ENCODE measurements around the gene DNHD1. TPM values are rescaled to one million over a fixed set of nuclear protein-coding genes. Genes with fewer than 3 reads are reported as not detected.

Gene DNHD1
- total and polyA plus RNA-seq, 2 of the 8 experiments (the other 6 are each of a cell fraction or from before 2014, with no cell fraction given) = 5.0 to 6.8 TPM

DNA sequence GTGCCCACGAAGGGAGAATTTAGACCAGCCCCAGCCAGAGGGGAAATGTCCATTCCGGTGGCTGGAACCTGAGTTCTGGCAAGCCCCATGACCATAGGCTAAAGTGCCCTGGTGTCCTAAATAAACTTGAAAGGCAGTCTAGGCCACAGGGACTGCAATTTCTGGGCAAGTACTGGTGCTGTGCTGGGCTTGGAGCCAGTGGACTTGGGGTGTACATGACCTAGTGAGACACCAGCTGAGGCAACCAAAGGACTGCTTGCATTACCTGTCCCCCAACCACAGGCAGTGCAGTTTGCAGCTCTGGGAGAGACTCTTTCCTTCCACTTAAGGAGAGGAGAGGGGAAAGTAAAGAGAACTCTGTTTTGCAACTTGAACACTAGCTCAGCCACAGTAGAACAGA, 82.6 kb downstream of the DNHD1 start:
- Histone ChIP-seq H3K4ac (replicated peaks; ENCODE audit: insufficient read length, low read depth, low read length) (no peak overlapping the region), H2BK15ac (ENCODE audit: low read length) (no peak overlapping the region), H3K9me3 (ENCODE audit: insufficient read depth in 2 of 2, low read depth in 1 of 2, low read length in 1 of 2) (peaks cover 0 to 4% of the 10 kb centered on the region in 2 experiments; a peak in 1 of 4 replicates), H4K20me1 (replicated peaks in 1 of 2; ENCODE audit: control insufficient read depth in 1 of 2, insufficient read depth in 2 of 2, low read length in 2 of 2) (no peaks in the 10 kb centered on the region), H3K79me1 (ENCODE audit: low read depth, low read length) (no peaks in the 10 kb centered on the region), H2AFZ (ENCODE audit: low read length) (no peak overlapping the region), H3K36me3 (ENCODE audit: control insufficient read depth in 2 of 4, insufficient read depth in 4 of 4, low read length in 3 of 4) (no peaks in the 10 kb centered on the region), H2BK20ac (ENCODE audit: low read length) (no peak overlapping the region), H2AK5ac (ENCODE audit: low read depth, low read length) (no peak overlapping the region), H2BK12ac (ENCODE audit: low read depth, low read length) (no peak overlapping the region), H3K4me2 (ENCODE audit: insufficient read depth in 1 of 2, low read depth in 2 of 2, low read length in 2 of 2) (no peak overlapping the region), H4K8ac (ENCODE audit: extremely low read depth, insufficient read depth, low read length) (no peak overlapping the region), H3K23me2 (ENCODE audit: low read depth, low read length) (no peaks in the 10 kb centered on the region), H3K56ac (replicated peaks; ENCODE audit: insufficient read length, low read depth, low read length) (no peak overlapping the region), H3K9ac (replicated peaks in 1 of 4; ENCODE audit: extremely low read depth in 1 of 4, low read depth in 3 of 4, low read length in 3 of 4) (no peak overlapping the region), H4K5ac (ENCODE audit: insufficient read length, low read depth, low read length) (no peak overlapping the region), H2BK120ac (replicated peaks; ENCODE audit: low read depth, low read length) (no peak overlapping the region), H3K27me3 (replicated peaks in 1 of 4; ENCODE audit: control insufficient read depth in 3 of 4, extremely low read depth in 1 of 4, insufficient read depth in 3 of 4, low read length in 3 of 4) (no peaks in the 10 kb centered on the region), H3K4me3 (ENCODE audit: extremely low read depth in 1 of 4, insufficient read depth in 2 of 4, low read depth in 3 of 4, low read length in 4 of 4) (no peak overlapping the region), H3K79me2 (ENCODE audit: control insufficient read depth in 1 of 2, insufficient read depth in 2 of 2, low read length in 2 of 2) (no peaks in the 10 kb centered on the region), H3K14ac (ENCODE audit: insufficient read length) (no peak overlapping the region), H3K27ac (ENCODE audit: low read depth, low read length) (no peak overlapping the region), H4K91ac (replicated peaks; ENCODE audit: insufficient read length, low read length) (no peak overlapping the region), H3K4me1 (replicated peaks in 1 of 4; ENCODE audit: control insufficient read depth in 3 of 4, insufficient read depth in 4 of 4, low read length in 3 of 4) (no peaks in the 10 kb centered on the region), H3K18ac (ENCODE audit: extremely low read depth, low read length) (no peak overlapping the region), H3K23ac (ENCODE audit: insufficient read length) (no peak overlapping the region), H2BK5ac (ENCODE audit: low read depth, low read length) (no peak overlapping the region)
- DNase-seq (ENCODE audit: low read depth in 1 of 2, low spot score in 2 of 2) (peak in 1 of 2 experiments; percentile 26), FAIRE-seq (no peak)
- ChIA-PET POLR2A (ENCODE audit: partially characterized antibody) (interaction anchor here (1.8 kb wide), 1 partner anchor 103 kb away, joined by 5 read pairs; the partner anchor contains the start of gene MRPL17), CTCF (ENCODE audit: partially characterized antibody) (interaction anchor here (0.8 to 4.9 kb wide), 8 partner anchors 10 to 125 kb away, joined by 3 to 32 read pairs (median 4); partner anchors contain the start of gene MRPL17)
- 86% methylated on average over 2 of the region's 2 CpGs; no CpG with 5 or more reads in 1 of the 2 experiments for WGBS, 2 experiments (ENCODE audit: extremely low coverage in 1 of 2, insufficient coverage in 1 of 2, insufficient read length in 1 of 2, insufficient replicate concordance in 2 of 2, low coverage in 1 of 2, low lambda C conversion rate in 2 of 2, missing lambda C conversion rate in 1 of 2)
- TF ChIP-seq SIX5 (IDR thresholded peaks at IDR 0.05; ENCODE audit: low read depth, low read length) (no peak), POLR2AphosphoS5 (IDR thresholded peaks at IDR 0.05; ENCODE audit: low read depth, low read length) (no peak), JUN (IDR thresholded peaks at IDR 0.05; ENCODE audit: low read depth, low read length) (no peak), SP2 (IDR thresholded peaks at IDR 0.05; ENCODE audit: low read length) (no peak), EZH2 (IDR thresholded peaks at IDR 0.05; ENCODE audit: low read depth, low read length, severe bottlenecking) (no peak), BCL11A (IDR thresholded peaks at IDR 0.05; ENCODE audit: low read depth in 2 of 2, low read length in 2 of 2) (no peak), KDM5A (IDR thresholded peaks at IDR 0.05; ENCODE audit: low read length) (no peak), RFX5 (IDR thresholded peaks at IDR 0.05; ENCODE audit: borderline replicate concordance, low read depth, low read length) (no peak)
- TF ChIP-seq, protein P1, sequence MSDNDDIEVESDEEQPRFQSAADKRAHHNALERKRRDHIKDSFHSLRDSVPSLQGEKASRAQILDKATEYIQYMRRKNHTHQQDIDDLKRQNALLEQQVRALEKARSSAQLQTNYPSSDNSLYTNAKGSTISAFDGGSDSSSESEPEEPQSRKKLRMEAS (IDR thresholded peaks at IDR 0.05) = no peak

All from H1 (cell line).